Stimulated activated CD8-positive, alpha-beta memory T cell treated with anti-CD3 and anti-CD28 coated beads, Interleukin-4, amount 100 ng/mL, for 48 hours (primary cell): ENCODE results near the gene CD274.

Experiments
- DNase-seq: peaks from one replicate; pipeline ENCODE4 v3.0.0-alpha.2; 2020

The CD274 gene

DNA sequence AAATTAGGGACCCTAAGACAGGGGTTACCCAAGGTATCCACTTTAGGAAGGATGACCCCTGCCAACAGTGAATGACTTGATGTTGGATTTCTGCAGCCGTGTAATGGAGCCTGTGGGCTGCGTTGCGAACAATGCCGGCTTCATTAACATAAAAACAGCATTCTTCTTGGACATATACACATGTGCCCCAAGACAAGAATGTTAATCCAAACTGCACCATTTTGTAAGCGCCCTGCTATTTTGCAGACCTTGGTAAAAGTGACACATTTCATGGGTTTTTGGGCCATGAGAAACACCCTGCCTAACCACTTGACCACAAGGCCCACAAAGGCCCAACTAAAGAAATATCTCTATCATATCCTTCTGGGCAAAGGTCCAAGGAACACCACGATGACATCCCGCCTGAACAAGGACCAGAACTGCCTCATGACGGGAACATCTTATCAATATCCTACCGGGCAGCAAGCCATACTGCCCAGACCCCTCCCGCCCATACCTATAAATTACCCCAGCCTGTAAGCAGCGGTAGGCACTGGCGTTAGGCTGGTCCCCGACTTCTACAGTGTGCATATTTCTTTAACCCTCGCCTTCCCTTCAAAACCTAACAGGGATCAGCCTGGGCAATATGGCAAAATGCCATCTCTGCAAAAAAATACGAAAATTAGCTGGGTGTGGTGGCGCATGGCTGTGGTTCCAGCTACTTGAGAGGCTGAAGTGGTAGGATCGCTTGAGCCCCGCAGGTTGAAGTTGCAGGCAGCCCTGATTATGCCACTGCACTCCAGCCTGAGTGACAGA, 50.3 kb downstream of the CD274 start:
- no peak for DNase-seq

GRCh38 chr9:5502553-5502952, 52.2 kb downstream of the CD274 start:
- no peak for DNase-seq

DNA sequence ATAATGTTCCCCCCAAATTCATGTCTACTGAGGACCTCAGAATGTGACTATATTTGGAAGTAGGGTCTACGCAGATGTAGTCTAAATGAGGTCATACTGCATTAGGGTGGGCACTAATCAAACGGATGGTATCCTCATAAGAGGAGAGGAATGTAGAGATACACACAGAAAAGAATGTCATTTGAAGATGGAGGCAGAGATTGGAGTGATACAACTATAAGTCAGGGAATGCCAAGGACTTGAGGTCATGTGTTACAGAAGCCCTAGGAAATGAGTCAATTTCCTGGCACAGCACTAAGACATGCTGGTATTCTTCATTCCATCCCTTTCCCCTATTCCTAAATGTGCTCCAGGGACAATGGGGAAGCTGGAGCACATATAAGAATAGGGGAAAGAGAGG, 59.2 kb downstream of the CD274 start:
- no peak for DNase-seq

DNA sequence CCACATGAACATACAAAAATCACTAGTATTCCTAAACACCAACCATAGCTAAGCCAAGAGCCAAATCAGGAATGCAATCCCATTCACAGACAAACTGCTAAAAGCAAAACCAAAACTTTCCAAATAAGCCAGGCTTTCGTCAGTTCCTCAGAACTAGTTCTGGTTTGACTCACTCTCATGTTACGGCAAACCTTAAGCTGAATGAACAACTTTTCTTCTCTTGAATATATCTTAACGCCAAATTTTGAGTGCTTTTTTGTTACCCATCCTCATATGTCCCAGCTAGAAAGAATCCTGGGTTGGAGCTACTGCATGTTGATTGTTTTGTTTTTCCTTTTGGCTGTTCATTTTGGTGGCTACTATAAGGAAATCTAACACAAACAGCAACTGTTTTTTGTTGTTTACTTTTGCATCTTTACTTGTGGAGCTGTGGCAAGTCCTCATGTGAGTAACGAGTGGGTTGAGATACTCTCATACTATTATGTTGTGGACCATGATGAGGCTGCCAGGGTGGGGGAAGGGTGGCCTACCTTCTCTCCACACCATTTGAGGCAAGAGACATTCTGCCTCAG, 60.1 kb downstream of the CD274 start, which contains the start of gene PDCD1LG2:
Gene PDCD1LG2, plus strand, starts transcription at position 172 of the 572 bp plus-strand sequence. CDS start 12,016 bp downstream, outside the sequence.
- DNase-seq = peak; percentile 71

DNA sequence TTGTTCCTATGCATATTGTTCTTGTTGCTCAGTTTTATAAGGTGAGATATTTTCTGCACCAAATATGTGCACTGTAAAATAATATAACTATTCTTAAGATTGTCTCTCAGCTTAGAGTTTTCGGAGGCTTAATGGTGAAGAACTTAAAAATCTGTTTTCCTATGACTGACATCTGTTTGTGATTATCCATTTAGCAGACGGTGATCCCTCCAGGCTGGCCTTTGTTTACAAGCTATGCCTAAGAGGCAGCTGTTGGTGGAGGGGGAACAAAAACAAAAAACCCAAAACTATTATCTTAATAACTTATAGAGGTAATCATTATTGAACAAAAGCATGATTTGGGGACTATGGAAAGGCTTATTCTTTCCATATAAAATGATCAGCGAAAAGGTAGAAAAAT, 60.6 kb downstream of the CD274 start:
- DNase-seq = no peak

- DNase-seq = no peak
These were observed 61.1 kb downstream of the CD274 start for GRCh38 chr9:5511476-5511875.

- DNase-seq = no peak
These were observed 61.7 kb downstream of the CD274 start for GRCh38 chr9:5511935-5512580.

- DNase-seq = no peak
These were observed 62.5 kb downstream of the CD274 start for GRCh38 chr9:5512658-5513452.

DNA sequence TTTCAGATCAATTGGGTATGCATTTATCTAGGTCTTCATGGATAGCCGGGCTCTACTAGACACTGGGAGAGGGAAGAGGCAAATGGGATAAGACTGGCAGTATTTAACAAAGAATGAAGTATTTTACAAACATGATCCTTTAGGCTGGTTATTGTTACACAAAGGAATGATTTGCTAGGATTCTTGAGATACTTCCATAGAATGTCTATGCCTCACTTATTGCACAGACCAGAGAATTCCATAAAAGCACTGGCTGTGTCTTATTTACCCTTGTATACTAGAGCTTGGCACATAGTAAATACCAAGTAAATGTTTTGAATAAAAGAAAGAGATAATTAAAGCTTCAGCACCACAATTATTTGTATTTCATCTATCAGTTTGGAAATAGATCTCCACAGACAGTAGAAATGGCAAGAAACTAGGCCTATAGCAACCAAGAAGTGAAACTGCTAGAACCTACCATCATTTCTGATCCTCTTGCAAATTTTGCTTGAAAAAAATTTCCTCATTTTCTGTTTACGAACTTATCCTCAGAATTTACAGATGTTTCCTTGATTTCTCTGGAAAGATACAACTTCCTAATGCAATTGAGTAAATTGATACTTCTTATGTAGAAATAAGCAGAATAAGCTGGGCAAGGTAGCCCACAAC, 63.7 kb downstream of the CD274 start:
- DNase-seq = no peak

GRCh38 chr9:5514617-5515260, 64.4 kb downstream of the CD274 start:
- no peak for DNase-seq

DNA sequence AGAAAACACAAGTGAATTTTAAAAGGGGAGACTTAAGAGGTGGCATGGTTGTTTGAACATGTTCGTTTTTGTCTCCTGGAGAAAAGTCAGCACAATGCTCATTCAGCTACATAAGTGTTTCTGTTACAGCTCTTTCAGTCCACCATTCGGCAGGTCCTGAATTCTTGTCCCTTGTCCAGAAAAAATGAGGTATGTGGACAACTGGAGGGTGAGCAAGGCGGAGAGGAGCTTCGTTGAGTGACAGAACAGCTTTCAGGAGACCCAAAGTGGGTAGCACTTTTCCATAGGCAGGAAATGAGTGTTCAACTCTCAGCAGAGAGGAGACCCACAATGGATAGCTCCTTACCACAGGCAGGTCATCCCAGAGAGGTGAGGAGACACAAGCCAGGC, 64.9 kb downstream of the CD274 start:
- DNase-seq = no peak

GRCh38 chr9:5516453-5517220, 66.3 kb downstream of the CD274 start:
- DNase-seq = no peak

GRCh38 chr9:5518171-5518936, 68.0 kb downstream of the CD274 start:
- no peak for DNase-seq

- peak; percentile 64 for DNase-seq
These were observed 68.6 kb downstream of the CD274 start for GRCh38 chr9:5518937-5519319.
